Uterus (tissue), 4 donors: Measurements from ENCODE around the gene DCUN1D1. TPM values are rescaled to one million over a fixed set of nuclear protein-coding genes. Genes with fewer than 3 reads are reported as not detected.

Experiments
- DNase-seq, 2 donors: peaks; one replicate each; pipeline ENCODE4 v3.0.0-alpha.2; 2019 to 2020
- H3K27ac ChIP-seq, 2 donors: fragments of 200-600 bp; sonication (generic); 1 replicate in 1 of 2; 2 replicates in 1 of 2; pipeline ENCODE4 v1.5.1; 2016 to 2018
- H3K27me3 ChIP-seq, 2 donors: fragments of 200-600 bp; sonication (generic); one replicate each; pipeline ENCODE4 v1.5.1; 2018 to 2019; ENCODE audit warnings: control low read depth in 1 of 2
- H3K36me3 ChIP-seq, 2 donors: fragments of 200-600 bp; sonication (generic); one replicate each; pipeline ENCODE4 v1.5.1; 2019; ENCODE audit warnings: control low read depth in 1 of 2
- H3K4me1 ChIP-seq, 2 donors: fragments of 200-600 bp; sonication (generic); one replicate each; pipeline ENCODE4 v1.5.1; 2018 to 2019; ENCODE audit warnings: control low read depth in 1 of 2
- H3K4me3 ChIP-seq, 2 donors: fragments of 200-600 bp; sonication (generic); 1 replicate in 1 of 2; 2 replicates in 1 of 2; pipeline ENCODE4 v1.5.1; 2018 to 2019; ENCODE audit warnings: mild to moderate bottlenecking in 1 of 2
- H3K9me3 ChIP-seq, 2 donors: fragments of 200-600 bp; sonication (generic); one replicate each; pipeline ENCODE4 v1.5.1; 2019; ENCODE audit warnings: control low read depth in 1 of 2
- CTCF ChIP-seq, 4 experiments: fragments of 200-600 bp in 2 of 4; fragments of 450-650 bp in 2 of 4; sonication (generic) in 2 of 4; IDR thresholded peaks; one replicate each; pipeline ENCODE4 v1.5.1; 2016 to 2019; ENCODE audit warnings: antibody characterized with exemption in 4 of 4, mild to moderate bottlenecking in 2 of 4, moderate library complexity in 1 of 4
- POLR2A ChIP-seq, 2 donors: fragments of 450-650 bp; IDR thresholded peaks; one replicate each; pipeline ENCODE4 v1.6.1; 2016; ENCODE audit warnings: antibody characterized with exemption in 2 of 2, mild to moderate bottlenecking in 1 of 2, moderate library complexity in 1 of 2
- intact Hi-C: fragments of 100-400 bp; cut with DNase I; formaldehyde crosslinking; loops from one replicate; pipeline ENCODE4 v1.15.1; 2023; ENCODE audit warnings: low total_unique reads
- total RNA-seq, 4 donors: library from RNA; depleted of rRNA in 3 of 4; stranded (reverse); fragments of >200 nt in 3 of 4; gene quantifications; one replicate each; pipeline versions ENCODE4 v1.1.0 to v1.2.4, GENCODE V29; 2014 to 2023
- donor health status: DM: yes; HTN: yes; CAD: no.

DCUN1D1 gene
- total RNA-seq, 4 donors from 2014 or later, result 13.1 to 70.4 (median 33.3) TPM

- Histone ChIP-seq H3K9me3 (no peaks in the 10 kb centered on the region), H3K27ac (peak overlapping the region in 1 of 2 donors; percentile 48), H3K36me3 (no peaks in the 10 kb centered on the region), H3K4me3 (no peak overlapping the region), H3K27me3 (no peaks in the 10 kb centered on the region), H3K4me1 (no peaks in the 10 kb centered on the region)
- TF ChIP-seq POLR2A (IDR thresholded peaks at IDR 0.05) (no peak), CTCF (IDR thresholded peaks at IDR 0.05) (no peak)
- intact Hi-C loops, result no loop called here
- no peak for DNase-seq
Observed at GRCh38 chr3:182913889-182914288, 66.4 kb downstream of the DCUN1D1 start.

GRCh38 chr3:182912474-182912873 is 67.9 kb downstream of the DCUN1D1 start:
- H3K9me3 ChIP-seq, result no peaks in the 10 kb centered on the region
- no peak for DNase-seq
- TF ChIP-seq CTCF (IDR thresholded peaks at IDR 0.05), result no peak
- TF ChIP-seq POLR2A (IDR thresholded peaks at IDR 0.05), result no peak
- no peaks in the 10 kb centered on the region for H3K27me3 ChIP-seq
- no peaks in the 10 kb centered on the region for H3K4me1 ChIP-seq
- H3K27ac ChIP-seq, result no peak overlapping the region
- no peaks in the 10 kb centered on the region for H3K36me3 ChIP-seq
- no peak overlapping the region for H3K4me3 ChIP-seq
- intact Hi-C loops, result no loop called here

- H3K9me3 ChIP-seq, result no peaks in the 10 kb centered on the region
- H3K36me3 ChIP-seq, result no peaks in the 10 kb centered on the region
- H3K4me1 ChIP-seq, result no peaks in the 10 kb centered on the region
- DNase-seq, result no peak
- intact Hi-C loops, result no loop called here
- no peak overlapping the region for H3K27ac ChIP-seq
- no peaks in the 10 kb centered on the region for H3K27me3 ChIP-seq
- no peak for TF ChIP-seq CTCF (IDR thresholded peaks at IDR 0.05)
- no peak for TF ChIP-seq POLR2A (IDR thresholded peaks at IDR 0.05)
- no peak overlapping the region for H3K4me3 ChIP-seq
Observed at GRCh38 chr3:182911782-182912111, 68.6 kb downstream of the DCUN1D1 start.

GRCh38 chr3:182910936-182911781 is 69.2 kb downstream of the DCUN1D1 start:
- Histone ChIP-seq H3K4me1 (no peaks in the 10 kb centered on the region), H3K9me3 (no peaks in the 10 kb centered on the region), H3K4me3 (no peak overlapping the region), H3K27me3 (no peaks in the 10 kb centered on the region), H3K27ac (no peak overlapping the region), H3K36me3 (no peaks in the 10 kb centered on the region)
- DNase-seq, result no peak
- intact Hi-C loops, result no loop called here
- TF ChIP-seq CTCF (IDR thresholded peaks at IDR 0.05), result no peak
- TF ChIP-seq POLR2A (IDR thresholded peaks at IDR 0.05), result no peak

- no peaks in the 10 kb centered on the region for H3K36me3 ChIP-seq
- H3K27ac ChIP-seq, result no peak overlapping the region
- DNase-seq, result no peak
- TF ChIP-seq POLR2A (IDR thresholded peaks at IDR 0.05) (no peak), CTCF (IDR thresholded peaks at IDR 0.05) (peak in 2 of 4 experiments; percentile 15 to 26)
- no peaks in the 10 kb centered on the region for H3K9me3 ChIP-seq
- H3K4me3 ChIP-seq, result no peak overlapping the region
- H3K27me3 ChIP-seq, result no peaks in the 10 kb centered on the region
- no peaks in the 10 kb centered on the region for H3K4me1 ChIP-seq
- intact Hi-C loops, result no loop called here
Observed at GRCh38 chr3:182909318-182910040, 70.9 kb downstream of the DCUN1D1 start.
